A673 (cell line): ENCODE measurements around the gene CD1E. TPM values are rescaled to one million over a fixed set of nuclear protein-coding genes. Genes with fewer than 3 reads are reported as not detected.
"Not testable (repeated sequence)": the region's sequence is repeated elsewhere in the genome, so short reads cannot be mapped to it uniquely, and the experiment has no call there.

ENCODE experiments used
- BruUV-seq: library from RNA; stranded (reverse); fragments of 400-500 nt; replicated peaks from 2 replicates; lab custom pipeline; 2021; lab: Mats Ljungman, UMichigan
- CTCF ChIA-PET: fragments of 300-600 bp; sonication (Branson Sonifier 250); formaldehyde crosslinking; loops from one replicate; lab custom pipeline; 2022; ENCODE audit warnings: antibody characterized with exemption; lab: Charles Lee
- POLR2A ChIA-PET: fragments of 300-600 bp; sonication (Branson Sonifier 250); formaldehyde crosslinking; loops from one replicate; lab custom pipeline; 2022; ENCODE audit warnings: antibody characterized with exemption; ENCODE audit not compliant: low non-redundant PET; lab: Charles Lee
- DNase-seq: peaks from one replicate; pipeline ENCODE4 v3.0.0-alpha.2; 2015; ENCODE audit warnings: low spot score
- H3K27ac ChIP-seq: fragments of 200-600 bp; sonication (generic); 2 replicates; pipeline ENCODE4 v1.5.1; 2016; ENCODE audit warnings: mixed run types, low read depth, mild to moderate bottlenecking, mixed read lengths, antibody characterized with exemption, low read length; ENCODE audit not compliant: poor library complexity, severe bottlenecking
- H3K27me3 ChIP-seq: fragments of 200-600 bp; sonication (generic); replicated peaks from 2 replicates; pipeline ENCODE4 v1.6.1; 2017; ENCODE audit warnings: mixed run types, low read depth, mild to moderate bottlenecking, mixed read lengths, antibody characterized with exemption, low read length; ENCODE audit not compliant: insufficient read depth, poor library complexity
- H3K36me3 ChIP-seq: fragments of 200-600 bp; sonication (generic); 2 replicates; pipeline ENCODE4 v1.6.1; 2016; ENCODE audit warnings: mixed run types, mild to moderate bottlenecking, mixed read lengths, antibody characterized with exemption, low read length; ENCODE audit not compliant: insufficient read depth, poor library complexity, severe bottlenecking
- H3K4me1 ChIP-seq: fragments of 200-600 bp; sonication (generic); 2 replicates; pipeline ENCODE4 v1.6.1; 2017; ENCODE audit warnings: mixed run types, mild to moderate bottlenecking, mixed read lengths, antibody characterized with exemption, low read length; ENCODE audit not compliant: insufficient read depth, poor library complexity, severe bottlenecking
- H3K4me3 ChIP-seq: fragments of 200-600 bp; sonication (generic); 2 replicates; pipeline ENCODE4 v1.5.1; 2016; ENCODE audit warnings: low read depth, mixed run types, mild to moderate bottlenecking, mixed read lengths, low read length; ENCODE audit not compliant: poor library complexity, severe bottlenecking
- H3K9me3 ChIP-seq: fragments of 200-600 bp; sonication (generic); 2 replicates; pipeline ENCODE4 v1.6.1; 2016; ENCODE audit warnings: mixed run types, low read depth, mild to moderate bottlenecking, mixed read lengths, antibody characterized with exemption, low read length; ENCODE audit not compliant: poor library complexity, severe bottlenecking
- EZH2 ChIP-seq: fragments of 200-600 bp; sonication (generic); IDR thresholded peaks from 2 replicates; pipeline ENCODE4 v1.6.1; 2017; ENCODE audit warnings: borderline replicate concordance, low read depth, mild to moderate bottlenecking, mixed read lengths, antibody characterized with exemption, low read length; ENCODE audit not compliant: poor library complexity, severe bottlenecking
- intact Hi-C: fragments of 100-400 bp; cut with micrococcal nuclease; formaldehyde crosslinking; loops from one replicate; pipeline ENCODE4 v1.10.0; 2022; ENCODE audit not compliant: unreplicated experiment
- total RNA-seq: library from RNA; stranded (reverse); gene quantifications from 2 replicates; pipeline ENCODE4 v1.2.3, GENCODE V29; 2021
- TF ChIP-seq, protein P1 (sequence below): fragments of 300-800, 200-600 bp; sonication (generic); conservative IDR thresholded peaks from 2 replicates; pipeline ENCODE4 v1.5.1; 2017; ENCODE audit warnings: low read depth, mild to moderate bottlenecking, antibody characterized with exemption, low read length, moderate library complexity, mixed read lengths

Gene CD1E
- total RNA-seq, 1 experiment from 2014 or later = not detected

DNA sequence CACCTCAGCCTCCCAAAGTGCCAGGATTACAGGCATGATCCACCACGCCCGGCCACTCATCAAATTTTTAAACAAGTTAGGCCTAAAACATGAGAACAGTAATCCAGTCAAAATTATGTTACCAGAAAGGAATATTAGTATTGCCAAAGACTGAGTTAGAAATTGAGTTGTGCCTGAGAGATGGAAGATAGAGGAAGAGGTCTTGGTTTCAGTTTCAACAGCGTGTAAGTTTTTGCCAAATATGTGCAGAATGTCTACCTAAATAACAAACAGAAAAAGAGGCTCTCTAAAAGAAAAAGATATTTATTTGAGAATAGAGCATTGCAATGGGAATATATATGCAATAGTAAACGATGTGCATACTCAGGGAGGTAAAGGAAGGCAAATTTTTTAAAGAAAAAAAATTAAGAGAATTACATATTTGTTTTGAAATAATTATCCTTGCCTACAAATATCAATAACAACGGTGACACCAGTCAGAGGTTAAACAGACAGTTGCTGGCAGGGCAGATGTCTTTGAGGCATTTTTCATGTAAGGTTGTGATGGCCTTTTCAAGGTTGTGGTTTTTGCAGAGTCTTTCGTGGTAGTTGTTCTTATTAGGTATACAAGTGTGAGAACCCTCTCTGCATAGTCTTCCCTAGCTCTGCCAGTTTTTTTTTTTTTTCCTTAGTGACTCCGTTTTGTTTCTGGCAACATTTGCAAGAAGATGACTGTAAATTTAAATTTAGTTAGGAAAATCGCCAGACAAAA lies 20.1 kb upstream of the CD1E start:
- Histone ChIP-seq H3K4me3 (no peak overlapping the region), H3K36me3 (no peaks in the 10 kb centered on the region), H3K4me1 (no peaks in the 10 kb centered on the region), H3K27me3 (peaks cover 13% of the 10 kb centered on the region), H3K9me3 (no peaks in the 10 kb centered on the region), H3K27ac (no peak overlapping the region)
- intact Hi-C loops = loop anchor here (10.0 kb wide), 1 partner anchor 369 kb away; no protein-coding TSS in a partner anchor
- CTCF ChIA-PET = no interaction called here
- POLR2A ChIA-PET = no interaction called here
- BruUV-seq = no TSS peak
- DNase-seq = no peak
- no peak for TF ChIP-seq EZH2
- TF ChIP-seq, protein P1, sequence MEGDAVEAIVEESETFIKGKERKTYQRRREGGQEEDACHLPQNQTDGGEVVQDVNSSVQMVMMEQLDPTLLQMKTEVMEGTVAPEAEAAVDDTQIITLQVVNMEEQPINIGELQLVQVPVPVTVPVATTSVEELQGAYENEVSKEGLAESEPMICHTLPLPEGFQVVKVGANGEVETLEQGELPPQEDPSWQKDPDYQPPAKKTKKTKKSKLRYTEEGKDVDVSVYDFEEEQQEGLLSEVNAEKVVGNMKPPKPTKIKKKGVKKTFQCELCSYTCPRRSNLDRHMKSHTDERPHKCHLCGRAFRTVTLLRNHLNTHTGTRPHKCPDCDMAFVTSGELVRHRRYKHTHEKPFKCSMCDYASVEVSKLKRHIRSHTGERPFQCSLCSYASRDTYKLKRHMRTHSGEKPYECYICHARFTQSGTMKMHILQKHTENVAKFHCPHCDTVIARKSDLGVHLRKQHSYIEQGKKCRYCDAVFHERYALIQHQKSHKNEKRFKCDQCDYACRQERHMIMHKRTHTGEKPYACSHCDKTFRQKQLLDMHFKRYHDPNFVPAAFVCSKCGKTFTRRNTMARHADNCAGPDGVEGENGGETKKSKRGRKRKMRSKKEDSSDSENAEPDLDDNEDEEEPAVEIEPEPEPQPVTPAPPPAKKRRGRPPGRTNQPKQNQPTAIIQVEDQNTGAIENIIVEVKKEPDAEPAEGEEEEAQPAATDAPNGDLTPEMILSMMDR = no peak

DNA sequence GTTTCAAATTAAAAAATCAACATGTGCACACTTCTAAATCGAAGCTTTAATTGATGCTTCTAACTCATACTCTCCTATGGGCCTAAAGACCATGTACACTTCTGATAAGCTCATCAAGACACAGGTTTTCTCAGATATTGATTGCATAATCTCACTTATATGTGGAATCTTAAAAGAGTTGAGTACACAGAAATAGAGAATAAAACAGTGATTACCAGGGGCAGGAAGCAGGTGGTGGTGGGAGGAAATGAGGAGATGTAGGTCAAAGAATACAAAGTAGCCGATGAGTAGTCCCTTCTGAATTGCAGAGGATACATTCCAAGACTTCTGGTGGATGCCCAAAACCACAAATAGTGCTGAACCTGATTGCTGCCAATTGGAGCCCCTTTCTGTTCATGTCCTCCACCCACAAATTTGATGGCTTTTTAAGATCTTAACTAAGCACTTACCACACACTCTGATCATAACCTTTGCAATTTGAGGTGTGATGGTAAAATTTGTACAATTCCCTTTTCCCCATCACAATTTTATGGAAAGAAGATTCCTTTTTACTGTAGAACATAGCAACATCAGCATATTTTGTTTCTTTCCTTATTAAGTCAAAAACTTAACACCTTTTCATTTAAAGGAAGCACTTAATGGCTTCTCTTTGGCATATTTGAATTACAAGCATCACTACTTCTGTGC lies 19.0 kb upstream of the CD1E start:
- no TSS peak for BruUV-seq
- ChIA-PET CTCF (no interaction called here), POLR2A (no interaction called here)
- Histone ChIP-seq H3K36me3 (no peaks in the 10 kb centered on the region), H3K27me3 (peaks cover 13% of the 10 kb centered on the region), H3K9me3 (no peaks in the 10 kb centered on the region), H3K4me1 (no peaks in the 10 kb centered on the region), H3K27ac (no peak overlapping the region), H3K4me3 (no peak overlapping the region)
- TF ChIP-seq EZH2 = no peak
- TF ChIP-seq, protein P1 = no peak
- intact Hi-C loops = loop anchor here (10.0 kb wide), 1 partner anchor 370 kb away; no protein-coding TSS in a partner anchor
- no peak for DNase-seq

DNA sequence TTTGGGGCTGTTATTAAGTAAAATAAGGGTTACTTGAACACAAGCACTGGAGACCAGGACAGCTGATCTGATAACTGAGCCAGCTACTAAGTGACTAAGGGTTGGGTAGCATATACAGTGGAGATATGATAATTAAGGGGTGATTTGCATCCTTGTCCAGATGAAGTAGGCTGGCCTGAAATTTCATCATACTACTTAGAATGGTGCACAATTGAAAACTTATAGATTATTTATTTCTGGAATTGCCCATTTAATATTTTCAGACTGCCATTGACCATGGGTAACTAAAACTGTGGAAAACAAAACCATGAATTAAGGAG lies 18.5 kb upstream of the CD1E start:
- ChIA-PET POLR2A (no interaction called here), CTCF (interaction anchor here (0.6 kb wide), 1 partner anchor 248 kb away, joined by 4 read pairs; no protein-coding TSS in a partner anchor)
- no peaks in the 10 kb centered on the region for H3K9me3 ChIP-seq
- H3K27me3 ChIP-seq = peaks cover 13% of the 10 kb centered on the region
- DNase-seq = no peak
- no peak overlapping the region for H3K4me3 ChIP-seq
- intact Hi-C loops = loop anchor here (10.0 kb wide), 1 partner anchor 370 kb away; no protein-coding TSS in a partner anchor
- no TSS peak for BruUV-seq
- TF ChIP-seq, protein P1 = no peak
- no peak for TF ChIP-seq EZH2
- H3K27ac ChIP-seq = no peak overlapping the region
- no peaks in the 10 kb centered on the region for H3K36me3 ChIP-seq
- no peaks in the 10 kb centered on the region for H3K4me1 ChIP-seq

DNA sequence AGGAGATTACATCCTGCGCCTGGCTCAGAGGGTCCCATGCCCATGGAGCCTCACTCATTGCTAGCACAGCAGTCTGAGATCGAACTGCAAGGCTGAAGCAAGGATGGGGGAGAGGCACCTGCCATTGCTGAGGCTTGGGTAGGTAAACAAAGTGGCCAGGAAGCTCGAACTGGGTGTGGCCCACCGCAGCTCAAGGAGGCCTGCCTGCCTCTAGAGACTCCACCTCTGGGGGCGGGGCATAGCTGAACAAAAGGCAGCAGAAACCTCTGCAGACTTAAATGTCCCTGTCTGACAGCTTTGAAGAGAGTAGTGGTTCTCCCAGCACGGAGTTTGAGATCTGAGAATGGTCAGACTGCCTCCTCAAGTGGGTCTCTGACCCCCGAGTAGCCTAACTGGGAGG lies 17.3 kb upstream of the CD1E start:
- CTCF ChIA-PET, POLR2A ChIA-PET, BruUV-seq, H3K27ac ChIP-seq, H3K27me3 ChIP-seq, H3K4me1 ChIP-seq, DNase-seq, H3K4me3 ChIP-seq, H3K9me3 ChIP-seq, H3K36me3 ChIP-seq: not testable (repeated sequence)
- intact Hi-C loops = loop anchor here (10.0 kb wide), 1 partner anchor 372 kb away; no protein-coding TSS in a partner anchor

DNA sequence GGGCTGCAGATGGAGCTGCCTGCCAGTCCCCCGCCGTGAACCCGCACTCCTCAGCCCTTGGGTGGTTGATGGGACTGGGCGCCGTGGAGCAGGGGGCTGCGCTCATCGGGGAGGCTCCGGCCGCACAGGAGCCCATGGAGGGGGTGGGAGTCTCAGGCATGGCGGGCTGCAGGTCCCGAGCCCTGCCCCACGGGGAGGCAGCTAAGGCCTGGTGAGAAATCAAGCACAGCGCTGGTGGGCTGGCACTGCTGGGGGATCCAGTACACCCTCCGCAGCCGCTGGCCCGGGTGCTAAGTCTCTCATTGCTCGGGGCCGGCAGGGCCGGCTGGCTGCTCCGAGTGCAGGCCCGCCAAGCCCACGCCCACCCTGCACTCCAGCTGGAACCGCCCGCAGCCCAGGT lies 4.7 kb upstream of the CD1E start:
- CTCF ChIA-PET, BruUV-seq, DNase-seq, H3K4me1 ChIP-seq, H3K4me3 ChIP-seq, intact Hi-C loops, H3K9me3 ChIP-seq, H3K27me3 ChIP-seq, H3K27ac ChIP-seq, POLR2A ChIA-PET, H3K36me3 ChIP-seq: not testable (repeated sequence)
